GM19463 (cell line): ENCODE data around the gene CHPF.

Experiments
- ATAC-seq: cut with Tn5 transposase; IDR thresholded peaks from one replicate; pipeline ENCODE4 v1.9.1; 2021; ENCODE audit warnings: mild to moderate bottlenecking, moderate library complexity; ENCODE audit not compliant: unreplicated experiment

CHPF gene

DNA sequence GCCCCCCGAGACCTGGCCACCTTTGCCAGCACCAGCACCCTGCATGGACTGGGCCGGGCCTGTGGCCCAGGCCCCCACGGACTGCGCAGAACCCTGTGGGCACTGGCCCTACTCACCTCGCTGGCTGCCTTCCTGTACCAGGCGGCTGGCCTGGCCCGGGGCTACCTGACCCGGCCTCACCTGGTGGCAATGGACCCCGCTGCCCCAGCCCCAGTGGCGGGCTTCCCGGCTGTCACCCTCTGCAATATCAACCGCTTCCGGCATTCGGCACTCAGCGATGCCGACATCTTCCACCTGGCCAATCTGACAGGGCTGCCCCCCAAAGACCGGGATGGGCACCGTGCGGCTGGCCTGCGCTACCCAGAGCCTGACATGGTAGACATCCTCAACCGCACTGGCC is 28.8 kb downstream of the CHPF start:
- ATAC-seq: no peak

DNA sequence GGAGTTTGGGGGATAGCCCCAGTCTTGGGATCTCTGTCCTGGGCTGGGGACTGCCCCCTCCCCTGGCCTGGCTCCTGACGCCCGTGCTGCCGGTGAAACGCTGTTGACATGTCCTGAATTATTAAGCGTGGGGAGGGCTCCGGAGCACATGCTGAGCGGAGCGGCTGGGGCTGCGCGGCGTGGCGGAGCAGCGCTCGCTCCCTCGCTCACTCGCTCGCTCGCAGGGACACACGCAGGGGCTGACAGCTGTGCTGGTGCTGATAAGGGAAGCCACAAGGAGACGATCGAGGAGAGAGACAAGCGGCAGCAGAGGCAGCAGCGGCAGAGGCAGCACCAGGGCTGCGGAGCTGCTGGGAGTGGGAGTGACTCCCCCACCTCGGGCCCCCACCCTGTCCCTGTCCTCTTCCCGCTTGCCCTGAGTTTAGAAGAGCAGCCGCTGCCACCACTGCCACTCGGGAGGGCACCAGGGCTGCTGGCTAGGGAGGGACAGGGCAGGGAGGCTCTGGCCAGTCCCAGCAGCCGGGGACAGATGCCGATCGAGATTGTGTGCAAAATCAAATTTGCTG is 29.3 kb downstream of the CHPF start, which contains the start of gene ASIC4:
TSS of gene ASIC4 (plus strand) at position 287 of the 566 bp plus-strand sequence. CDS start at position 530, 243 bp downstream.
- ATAC-seq: no peak

DNA sequence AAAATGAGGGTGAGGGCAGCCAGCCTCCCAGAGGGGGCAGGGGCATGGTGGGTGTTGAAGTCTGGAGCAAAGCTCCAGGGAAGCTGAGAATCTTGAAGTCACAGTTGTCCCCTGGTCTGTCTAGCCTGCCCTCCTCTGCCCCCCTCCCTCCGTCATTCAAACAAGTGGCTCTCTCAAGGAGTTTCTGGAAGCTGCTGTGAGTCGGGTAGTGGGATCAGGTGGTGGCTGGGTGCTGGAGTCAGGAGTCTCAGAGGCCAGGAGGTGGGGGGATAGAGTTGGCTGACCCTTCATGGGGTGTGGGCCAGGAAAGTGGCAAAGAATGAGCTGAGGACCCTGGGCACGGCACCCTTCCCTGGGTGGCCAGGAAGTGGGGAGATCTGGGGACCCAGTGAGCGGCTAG is 29.8 kb downstream of the CHPF start:
- ATAC-seq: no peak

DNA sequence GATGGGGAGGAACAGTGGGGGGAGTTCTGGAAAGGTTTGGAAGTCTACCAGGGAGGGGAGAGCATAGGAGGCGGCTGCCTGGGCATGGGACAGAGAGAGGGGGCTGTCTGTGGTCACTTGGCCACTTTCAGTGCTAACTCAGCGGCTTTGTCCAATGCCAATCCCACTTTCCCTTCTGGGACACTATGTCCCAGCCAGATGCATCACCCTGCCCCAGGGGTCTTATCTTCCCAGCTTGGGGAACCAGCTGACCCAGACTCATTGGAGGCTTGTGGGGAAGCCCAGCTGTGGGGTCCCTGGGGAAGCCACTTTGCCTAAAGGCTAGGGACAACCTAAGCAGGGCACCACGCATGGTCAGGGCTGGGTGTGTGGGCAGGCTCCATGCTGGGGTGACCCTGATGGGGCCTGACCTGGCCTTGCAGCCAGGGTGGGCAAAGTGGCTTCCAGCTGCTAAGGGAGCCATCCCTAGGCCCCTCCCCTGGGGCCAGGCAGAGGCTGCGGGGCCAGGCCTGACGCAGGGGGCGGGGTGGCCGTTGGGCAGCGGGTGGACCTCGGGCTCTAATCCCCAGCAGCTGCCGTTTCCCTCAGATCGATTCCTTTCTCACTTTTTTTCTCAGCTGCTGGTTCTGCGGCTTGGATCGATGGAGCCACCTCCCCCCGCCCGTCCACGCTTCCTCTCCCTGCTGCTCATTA is 30.9 kb downstream of the CHPF start:
- no peak for ATAC-seq

DNA sequence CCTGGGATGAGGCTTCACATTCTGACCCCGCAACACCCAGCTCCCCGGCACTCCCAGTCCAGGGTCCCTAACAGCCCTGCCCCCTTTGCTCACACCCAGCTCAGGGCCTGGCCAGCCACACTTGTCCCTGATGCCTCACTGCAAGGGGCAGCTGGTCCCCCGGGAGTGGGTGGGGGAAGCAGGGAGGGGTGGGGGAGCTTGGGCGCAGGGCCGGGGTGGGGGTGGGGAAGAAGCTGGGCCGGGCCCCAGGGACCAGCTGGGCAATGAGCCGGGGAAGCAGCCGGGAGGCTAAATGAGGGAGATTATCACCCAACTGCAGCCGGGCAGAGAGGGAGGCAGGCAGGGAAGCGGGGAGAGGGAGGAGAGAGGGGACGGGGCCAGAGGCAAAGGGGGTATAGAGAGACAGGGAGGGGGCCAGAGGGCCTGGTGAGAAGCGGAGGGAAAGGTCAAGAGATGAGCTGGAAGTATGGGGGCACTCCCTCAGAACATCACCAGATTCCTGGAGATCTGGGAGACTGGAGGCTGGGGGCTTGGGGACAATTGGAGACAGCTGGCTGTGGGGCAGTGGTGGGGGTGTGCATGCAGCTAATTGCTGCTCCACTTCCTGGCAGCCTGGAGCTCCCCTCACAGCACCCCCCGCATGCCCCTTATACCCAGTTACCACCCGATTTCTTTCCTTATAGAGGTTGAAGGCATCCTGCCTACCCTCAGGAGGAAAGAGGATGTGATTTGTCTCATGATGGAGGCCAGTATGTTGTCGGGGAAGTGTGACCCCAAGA is 31.9 kb downstream of the CHPF start:
- ATAC-seq: no peak

DNA sequence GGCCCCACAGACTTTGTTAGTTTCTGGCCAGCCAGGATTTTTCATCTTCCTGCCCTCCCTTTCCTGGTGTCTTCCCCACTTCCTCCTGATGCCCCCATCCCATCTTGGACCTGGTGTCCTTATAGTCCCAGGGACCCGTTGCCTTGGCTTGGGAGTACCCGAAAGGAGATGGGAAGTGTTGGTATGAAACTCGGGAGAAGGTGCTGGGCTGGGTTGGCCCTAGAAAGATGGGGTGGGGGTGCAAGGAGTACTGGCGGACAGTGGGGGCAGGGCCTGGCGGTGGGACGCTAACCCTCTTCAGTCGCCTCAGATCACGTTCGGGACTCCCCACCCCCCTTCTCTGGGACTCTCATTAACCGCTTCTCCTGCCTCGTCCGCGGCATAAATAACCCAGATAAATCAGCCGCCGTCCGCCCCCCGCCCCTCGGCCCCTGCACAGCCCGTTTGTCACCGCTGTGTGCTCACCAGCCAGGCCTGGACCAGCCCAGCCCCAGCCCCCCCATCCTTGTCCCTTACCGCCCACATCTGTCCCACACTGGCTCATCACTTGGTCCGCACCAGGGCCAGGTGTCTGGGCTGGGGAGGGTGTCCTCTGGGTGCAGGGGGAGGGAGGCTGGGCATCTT is 33.0 kb downstream of the CHPF start:
- no peak for ATAC-seq

DNA sequence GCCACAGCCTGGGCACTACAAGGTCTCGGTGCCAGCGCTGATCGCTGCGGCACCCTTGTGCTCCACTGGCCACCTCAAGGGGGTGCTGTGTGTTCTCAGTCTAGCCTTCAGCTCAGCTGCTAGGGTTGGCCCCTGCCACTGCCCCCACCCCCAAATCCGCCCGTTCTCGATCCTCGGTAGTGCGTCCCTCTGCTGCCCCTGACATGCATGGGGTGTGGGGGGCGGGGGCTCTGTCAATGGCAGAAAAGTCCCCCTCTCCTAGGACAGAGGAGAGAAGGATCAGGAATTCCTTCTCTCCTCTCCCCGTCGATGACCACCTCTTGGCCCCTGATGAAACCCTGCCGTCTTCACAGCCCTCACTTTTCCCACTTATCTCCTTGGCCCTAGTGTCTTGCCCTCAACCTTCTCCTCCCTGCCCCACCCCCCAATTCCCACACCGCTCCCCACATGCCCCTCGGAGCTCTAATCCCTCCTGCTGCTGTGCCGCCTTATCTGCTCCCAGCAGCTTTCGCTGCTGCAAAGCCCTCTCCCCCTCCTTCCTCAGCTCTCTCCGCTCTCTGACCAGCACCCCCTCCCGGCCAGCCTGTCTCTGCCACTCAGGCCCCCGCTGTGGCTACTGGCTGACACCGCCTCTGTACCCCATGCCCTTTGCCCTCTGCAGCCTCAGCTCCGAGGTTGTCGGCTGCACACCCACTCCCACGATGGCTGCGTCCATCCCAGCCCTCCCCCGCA is 33.7 kb downstream of the CHPF start:
- peak; percentile 66 for ATAC-seq

DNA sequence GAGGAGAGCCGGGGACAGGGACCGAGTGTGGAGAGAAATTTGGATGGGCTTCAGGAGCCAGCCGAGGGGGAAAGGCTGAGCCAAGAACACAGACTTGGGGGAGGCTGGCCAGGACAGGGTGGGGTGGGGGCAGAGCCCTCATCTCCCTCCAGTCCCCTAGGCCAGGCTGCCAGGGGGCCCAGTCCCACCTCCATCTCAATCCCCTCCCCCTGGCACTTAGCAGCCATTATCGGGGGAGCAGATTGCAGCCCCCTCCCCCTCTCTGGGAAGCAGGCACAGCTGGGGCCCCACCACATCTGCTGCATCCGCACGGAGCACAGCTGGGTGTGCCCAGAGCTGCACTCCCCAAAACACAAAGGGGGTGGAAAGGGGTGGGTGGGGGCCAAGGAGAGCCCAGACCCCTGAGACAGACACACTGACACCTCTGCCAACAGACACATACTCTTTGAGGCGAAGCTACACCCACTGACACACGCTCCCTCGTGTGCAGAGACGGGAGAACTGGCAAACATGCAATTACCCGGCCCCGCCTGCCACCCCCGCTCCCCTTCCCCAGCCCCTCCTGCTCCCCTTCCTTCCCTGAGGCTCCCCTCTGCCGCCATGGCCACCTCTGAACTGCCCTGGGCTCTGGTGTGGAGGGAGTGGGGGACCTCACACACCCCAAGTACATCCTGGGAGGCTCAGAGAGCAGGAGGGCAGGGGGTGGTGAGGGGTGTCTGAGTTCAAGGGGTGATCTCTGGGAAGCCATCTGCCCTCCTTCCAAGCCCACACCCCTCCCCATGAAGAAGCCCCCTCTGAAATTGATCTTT is 34.4 kb downstream of the CHPF start:
- ATAC-seq: peak; percentile 25

DNA sequence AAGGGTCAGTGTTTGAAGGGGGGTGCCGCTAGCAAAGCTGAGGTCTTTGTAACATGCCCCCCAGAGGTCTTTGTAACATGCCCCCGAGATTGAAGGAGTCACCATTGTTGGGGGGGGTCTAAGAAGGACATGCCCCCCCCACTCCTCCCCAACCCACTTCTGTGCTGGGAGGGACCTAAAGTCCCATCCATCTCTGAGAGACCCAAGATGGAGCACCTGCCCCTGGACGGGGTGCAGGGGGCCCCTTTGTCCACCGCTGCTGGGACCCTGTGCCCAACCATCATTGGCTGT is 35.2 kb downstream of the CHPF start:
- ATAC-seq: no peak

DNA sequence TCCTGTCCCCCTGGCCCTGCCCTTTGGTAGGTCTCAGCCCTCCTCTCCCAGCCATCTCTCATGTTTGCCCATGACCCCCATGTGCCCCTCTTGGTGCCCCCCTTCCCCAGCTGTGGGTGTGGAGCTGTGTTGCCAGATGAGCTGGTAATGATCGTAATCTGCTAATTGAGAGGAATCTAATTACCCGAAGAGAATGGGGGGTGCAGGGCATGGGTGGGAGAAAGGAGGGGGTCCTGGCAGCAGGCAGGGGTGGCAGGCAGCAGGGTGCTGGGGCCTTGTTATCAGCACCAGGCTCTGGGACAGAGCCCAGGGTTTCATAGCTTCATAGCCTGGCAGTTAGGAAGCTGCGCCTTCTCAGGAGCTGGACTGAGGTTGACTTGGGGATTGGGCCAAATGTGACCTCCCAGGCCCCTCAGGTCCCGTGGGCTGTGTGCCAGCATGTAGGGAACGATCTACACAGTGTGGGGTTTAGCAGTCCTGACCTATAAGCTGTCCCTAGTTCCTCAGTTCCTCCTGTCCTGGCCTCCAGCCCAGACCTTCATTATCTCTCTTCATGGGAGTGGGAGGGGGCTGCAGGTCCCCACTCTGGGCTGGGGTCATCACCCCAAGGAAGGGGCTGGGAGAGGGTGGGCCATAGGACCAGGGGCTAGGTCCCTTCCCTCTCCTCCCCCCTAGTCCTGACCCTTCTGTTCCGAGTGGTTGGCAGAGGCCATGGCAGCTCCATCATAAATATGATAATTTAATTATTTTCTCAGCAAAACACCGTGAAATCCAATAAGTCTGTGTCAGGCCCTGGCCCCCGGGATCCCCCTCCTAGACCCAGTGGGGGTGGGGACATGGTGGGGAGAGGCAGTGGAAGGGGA is 35.8 kb downstream of the CHPF start:
- no peak for ATAC-seq

DNA sequence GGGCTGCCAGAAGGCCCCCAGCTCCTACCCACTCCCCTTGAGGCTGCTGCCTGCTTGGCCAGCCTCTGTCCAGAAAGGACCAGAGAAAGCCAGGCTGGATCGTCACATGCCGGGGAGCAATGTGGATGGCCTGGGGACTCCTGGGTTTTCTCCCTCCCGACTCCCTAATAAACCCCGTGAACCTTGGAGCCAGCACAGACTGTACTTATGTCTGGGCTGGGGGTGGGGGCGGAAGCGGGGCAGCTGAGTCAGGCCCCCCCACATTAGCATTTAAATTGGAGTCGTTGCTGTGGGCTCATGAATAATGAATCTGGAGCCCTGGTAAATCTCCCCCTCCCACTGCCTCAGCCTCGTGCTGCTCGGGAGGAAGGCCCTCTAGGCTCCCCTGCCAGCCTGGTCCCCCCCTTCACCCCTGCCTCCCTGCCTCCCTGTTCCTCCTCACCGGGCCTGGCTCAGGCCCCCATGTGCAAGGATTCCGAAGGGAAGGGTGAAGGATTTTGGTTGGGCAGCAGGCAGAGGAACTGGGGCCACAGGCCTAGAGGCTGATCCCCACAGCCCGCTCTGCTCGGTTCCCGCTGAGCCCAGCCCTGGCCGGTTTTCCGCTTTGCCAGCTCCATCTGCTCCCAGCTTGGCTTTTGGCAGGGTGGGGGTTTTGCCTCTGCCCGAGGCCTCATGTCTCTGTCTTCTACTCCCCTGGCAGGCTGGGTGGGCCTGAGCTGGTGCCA is 36.6 kb downstream of the CHPF start:
- no peak for ATAC-seq

DNA sequence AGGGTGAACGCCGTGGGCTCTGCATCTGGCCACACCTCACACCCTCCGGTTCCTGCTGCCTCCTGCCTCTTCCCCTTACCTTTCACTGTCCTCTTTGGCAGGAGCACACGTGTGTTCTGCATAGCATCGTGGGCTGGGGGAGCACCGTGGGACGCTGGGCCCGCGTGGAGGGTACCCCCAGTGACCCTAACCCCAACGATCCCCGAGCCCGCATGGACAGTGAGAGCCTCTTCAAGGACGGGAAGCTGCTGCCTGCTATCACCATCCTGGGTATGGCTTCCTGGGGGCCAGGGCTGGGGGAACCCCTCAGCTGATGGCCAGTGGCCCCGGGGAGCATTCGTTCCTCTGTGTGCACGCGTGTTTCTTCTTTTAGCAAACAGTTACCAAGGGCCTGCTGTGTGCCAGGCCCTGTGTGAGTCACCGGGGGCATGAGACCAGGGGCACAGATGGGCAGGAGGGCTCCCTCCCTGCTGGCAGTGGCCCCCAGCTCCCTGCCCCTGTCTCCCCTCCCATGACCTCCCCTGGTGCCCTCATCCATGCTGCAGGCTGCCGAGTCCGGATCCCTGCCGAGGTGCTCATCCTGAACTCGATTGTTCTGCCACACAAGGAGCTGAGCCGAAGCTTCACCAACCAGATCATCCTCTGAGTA is 37.3 kb downstream of the CHPF start:
- no peak for ATAC-seq

DNA sequence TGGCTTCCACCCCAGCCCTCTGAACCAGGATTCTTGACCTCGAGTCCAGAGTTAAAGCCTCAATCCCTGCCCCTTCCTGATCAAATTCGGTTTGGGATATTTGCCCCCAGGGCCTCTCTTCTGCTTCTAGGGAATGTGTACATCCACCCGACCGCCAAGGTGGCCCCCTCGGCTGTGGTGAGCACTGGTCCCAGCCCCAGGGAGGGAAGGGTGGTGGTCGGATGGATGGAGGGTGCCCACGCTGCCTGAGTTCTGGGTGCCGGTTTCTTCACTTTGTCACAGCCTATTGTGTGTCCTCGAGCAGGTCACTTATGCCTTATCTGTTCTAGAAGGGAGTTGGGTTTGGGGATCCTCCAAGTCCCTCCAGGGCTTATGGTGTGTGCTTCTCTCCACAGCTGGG is 38.0 kb downstream of the CHPF start:
- ATAC-seq: no peak

DNA sequence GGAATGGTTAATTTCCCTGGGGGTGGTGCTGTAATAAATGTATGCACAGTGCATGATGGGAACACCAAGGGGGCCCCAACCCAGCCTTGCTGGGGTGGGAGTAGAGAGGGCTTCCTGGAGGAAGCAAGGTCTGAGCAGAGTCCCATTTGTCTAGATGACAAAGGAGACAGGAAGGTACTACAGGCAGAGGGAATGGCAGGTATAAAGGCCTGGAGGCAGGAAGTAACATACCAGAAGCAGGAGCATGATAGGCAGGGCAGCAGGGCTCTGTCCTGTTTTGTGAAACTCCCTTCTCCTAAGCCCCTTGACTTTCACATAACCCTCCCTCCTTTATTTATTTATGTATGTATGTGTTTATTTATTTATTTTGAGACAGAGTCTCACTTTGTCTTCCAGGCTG is 41.0 kb downstream of the CHPF start:
- ATAC-seq: no peak

DNA sequence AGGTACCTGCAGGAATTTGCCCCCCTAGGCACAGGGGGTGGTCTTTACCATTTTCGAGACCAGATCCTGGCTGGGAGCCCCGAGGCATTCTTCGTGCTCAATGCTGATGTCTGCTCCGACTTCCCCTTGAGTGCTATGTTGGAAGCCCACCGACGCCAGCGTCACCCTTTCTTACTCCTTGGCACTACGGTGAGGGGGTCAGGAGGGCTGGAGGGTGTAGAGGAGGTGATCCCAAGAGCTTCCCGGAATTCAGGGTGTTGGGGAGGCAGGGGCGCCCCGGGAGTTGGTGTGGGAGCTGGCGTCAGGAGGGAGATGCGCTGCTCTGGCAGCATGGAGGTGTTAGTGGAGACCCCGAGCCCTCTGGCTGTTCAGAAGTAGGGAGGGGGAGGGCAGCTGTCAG is 41.8 kb downstream of the CHPF start:
- ATAC-seq: no peak

DNA sequence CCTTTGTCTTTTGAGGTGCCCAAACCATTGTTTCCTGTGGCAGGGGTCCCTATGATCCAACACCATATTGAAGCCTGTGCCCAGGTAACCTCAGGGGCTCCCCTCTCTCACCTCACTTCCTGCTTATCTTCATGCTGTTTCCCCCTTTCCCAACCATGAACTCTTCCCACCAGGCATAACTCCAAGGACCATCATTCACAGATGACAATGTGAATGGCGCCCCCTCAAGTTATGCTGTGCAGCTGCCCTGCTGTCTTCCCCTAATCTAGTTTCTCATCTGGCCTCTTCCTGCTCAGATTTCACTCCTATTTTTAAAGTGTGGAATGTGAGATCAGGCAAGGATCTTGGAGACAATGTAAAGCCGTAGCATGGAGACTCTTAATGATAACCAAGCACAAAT is 43.5 kb downstream of the CHPF start:
- ATAC-seq: no peak

DNA sequence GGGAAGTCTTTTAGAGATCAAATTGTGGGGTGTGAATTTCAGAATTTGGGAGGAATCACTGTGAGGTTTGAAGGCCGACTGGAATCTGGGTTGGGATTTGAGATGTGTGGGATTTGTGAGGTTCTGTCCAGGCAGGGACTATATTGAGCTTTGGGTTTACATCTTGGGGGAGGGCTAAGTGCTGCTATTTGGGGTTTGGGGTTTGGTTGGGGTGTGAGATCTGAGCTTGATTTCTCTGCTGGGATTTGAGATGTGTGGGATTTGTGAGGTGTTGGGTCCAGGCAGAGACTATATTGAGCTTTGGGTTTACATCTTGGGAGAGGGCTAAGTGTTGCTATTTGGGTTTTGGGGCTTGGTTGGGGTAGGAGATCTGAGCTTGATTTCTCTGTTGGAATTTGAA is 44.1 kb downstream of the CHPF start:
- ATAC-seq: no peak

DNA sequence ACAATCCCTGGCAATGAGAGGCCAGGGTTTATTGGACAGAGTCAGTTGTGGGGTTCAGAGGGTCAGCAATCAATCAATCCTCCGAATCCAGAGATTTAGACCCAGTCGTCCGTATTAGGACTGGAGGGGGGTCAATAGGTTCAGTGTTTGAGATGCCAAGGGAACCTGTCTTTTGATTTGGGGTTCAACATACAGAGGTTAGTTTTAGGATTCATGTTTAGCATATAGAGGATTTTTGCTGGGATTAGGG is 44.6 kb downstream of the CHPF start:
- ATAC-seq: no peak
